Natural killer cell treated with Interleukin-12 subunit alpha and Interleukin-12 subunit beta and Interleukin-15 and Interleukin-18, amount 100 ng/mL, for 72 hours (primary cell): ENCODE results near the gene SELP. TPM values are rescaled to one million over a fixed set of nuclear protein-coding genes. Genes with fewer than 3 reads are reported as not detected.

Experiments
- ATAC-seq, 2 donors: fragments of 150-1000 bp; cut with Tn5 transposase in 1 of 2; sonication (Bioruptor Pico), chemical (Tn5 transposase) in 1 of 2; 2 replicates each; pipeline ENCODE4 v1.10.0; 2021
- DNase-seq: peaks from one replicate; pipeline ENCODE4 v3.0.0; 2022; ENCODE audit warnings: low spot score
- H3K27ac Mint-ChIP-seq, 2 donors: 1 replicate in 1 of 2; 2 replicates in 1 of 2; pipeline ENCODE4 v1.8.0; 2022; ENCODE audit warnings: mixed read lengths in 2 of 2, mild to moderate bottlenecking in 1 of 2, moderate library complexity in 1 of 2
- H3K27me3 Mint-ChIP-seq, 2 donors: 1 replicate in 1 of 2; 2 replicates in 1 of 2; pipeline ENCODE4 v1.8.0; 2022; ENCODE audit warnings: mixed read lengths in 2 of 2
- H3K36me3 Mint-ChIP-seq: one replicate; pipeline ENCODE4 v1.8.0; 2022; ENCODE audit warnings: mixed read lengths
- H3K4me1 Mint-ChIP-seq, 2 donors: 1 replicate in 1 of 2; 2 replicates in 1 of 2; pipeline ENCODE4 v1.8.0; 2022; ENCODE audit warnings: low read depth in 2 of 2, mixed read lengths in 2 of 2, mild to moderate bottlenecking in 1 of 2
- H3K4me3 Mint-ChIP-seq: one replicate; pipeline ENCODE4 v1.8.0; 2022; ENCODE audit warnings: mixed read lengths
- H3K9me3 Mint-ChIP-seq: 2 replicates; pipeline ENCODE4 v1.8.0; 2022; ENCODE audit warnings: mixed read lengths
- total RNA-seq, 2 donors: library from RNA; stranded (reverse); gene quantifications; one replicate each; pipeline ENCODE4 v1.2.3, GENCODE V29; 2022

Gene SELP
- total RNA-seq, 2 donors from 2014 or later, result not detected

- H3K4me1 Mint-ChIP-seq, result peaks cover 6 to 8% of the 10 kb centered on the region in 2 donors
- no peak overlapping the region for H3K4me3 Mint-ChIP-seq
- H3K36me3 Mint-ChIP-seq, result no peaks in the 10 kb centered on the region
- H3K27ac Mint-ChIP-seq, result no peak overlapping the region
- DNase-seq (no peak), ATAC-seq (no peak)
- no peaks in the 10 kb centered on the region for H3K9me3 Mint-ChIP-seq
- peaks cover 10 to 31% of the 10 kb centered on the region in 2 donors for H3K27me3 Mint-ChIP-seq
These were observed 45.3 kb downstream of the SELP start for GRCh38 chr1:169584483-169585144.

DNA sequence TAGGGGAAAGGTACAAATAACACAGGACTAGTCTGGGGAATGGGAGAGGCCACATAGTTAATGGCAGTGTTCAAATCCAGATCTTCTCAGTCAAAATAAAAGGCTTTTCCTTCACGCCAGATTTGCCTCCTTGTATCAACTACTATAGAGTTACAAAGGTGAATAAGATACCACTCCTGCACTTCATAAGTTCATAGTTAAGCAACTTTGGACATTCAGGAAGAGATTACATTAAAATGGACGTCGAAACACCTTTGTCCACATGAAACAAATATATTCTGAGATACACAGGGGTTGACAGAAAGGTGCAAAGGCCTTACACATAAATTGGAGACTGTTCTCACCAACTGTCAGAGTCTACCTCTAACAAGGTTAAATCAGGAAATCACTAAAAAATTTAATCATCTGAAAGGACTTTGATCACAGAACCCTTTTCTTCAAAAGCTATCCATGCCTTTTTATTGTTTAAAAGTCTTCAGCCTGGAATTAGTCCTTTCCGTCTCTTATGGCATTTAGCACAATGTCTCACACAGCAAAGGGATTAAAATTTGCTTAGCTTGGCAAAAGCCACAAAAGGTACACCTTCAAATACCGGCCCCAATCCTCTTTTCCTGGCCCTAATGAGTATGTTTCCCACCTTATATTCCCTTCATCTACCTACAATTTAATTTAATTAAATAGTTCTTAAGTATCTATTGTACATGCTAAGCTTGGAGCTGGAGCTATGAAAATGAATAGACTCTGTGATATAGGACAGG lies 51.8 kb downstream of the SELP start:
- Mint-ChIP-seq H3K27me3 (peaks cover 22% of the 10 kb centered on the region in 2 donors), H3K4me1 (no peaks in the 10 kb centered on the region), H3K27ac (no peak overlapping the region), H3K4me3 (no peak overlapping the region), H3K36me3 (no peaks in the 10 kb centered on the region), H3K9me3 (no peaks in the 10 kb centered on the region)
- DNase-seq, result no peak
- no peak for ATAC-seq

GRCh38 chr1:169576935-169577331 lies 53.0 kb downstream of the SELP start:
- Mint-ChIP-seq H3K4me3 (no peak overlapping the region), H3K36me3 (no peaks in the 10 kb centered on the region), H3K27ac (no peak overlapping the region)

GRCh38 chr1:169576241-169576934 lies 53.5 kb downstream of the SELP start:
- no peaks in the 10 kb centered on the region for H3K9me3 Mint-ChIP-seq

More at GRCh38 chr1:169576935-169577331, 53.0 kb downstream of the SELP start:
- DNase-seq (no peak), ATAC-seq (no peak)
- Mint-ChIP-seq H3K9me3 (no peaks in the 10 kb centered on the region), H3K4me1 (no peaks in the 10 kb centered on the region), H3K27me3 (peaks cover 17 to 20% of the 10 kb centered on the region in 2 donors)

DNA sequence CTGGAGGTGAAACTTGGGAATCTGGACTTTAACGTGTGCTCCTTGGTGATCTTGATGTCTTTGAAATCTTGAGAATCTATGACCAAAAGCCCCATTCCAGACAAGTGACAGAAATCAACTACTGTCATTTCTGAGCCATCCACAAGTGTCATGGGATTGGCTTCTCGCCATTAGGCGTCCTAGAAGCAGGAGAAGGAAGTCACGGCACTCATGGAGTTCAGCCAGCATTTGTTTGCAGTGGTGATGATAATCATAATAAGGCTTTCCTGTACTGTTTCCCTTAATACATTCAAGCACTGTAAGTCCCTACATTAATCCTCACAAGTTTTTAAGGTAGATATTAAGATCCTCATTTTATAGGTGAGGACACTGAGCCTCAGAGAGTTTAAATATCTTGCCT lies 55.6 kb downstream of the SELP start:
- ATAC-seq (no peak), DNase-seq (no peak)
- H3K9me3 Mint-ChIP-seq, result no peaks in the 10 kb centered on the region
- no peak overlapping the region for H3K4me3 Mint-ChIP-seq
- H3K27me3 Mint-ChIP-seq, result peaks cover 17 to 20% of the 10 kb centered on the region in 2 donors
- no peaks in the 10 kb centered on the region for H3K36me3 Mint-ChIP-seq
- H3K27ac Mint-ChIP-seq, result no peak overlapping the region
- no peaks in the 10 kb centered on the region for H3K4me1 Mint-ChIP-seq

More at GRCh38 chr1:169576241-169576934, 53.5 kb downstream of the SELP start:
- Mint-ChIP-seq H3K4me1 (no peaks in the 10 kb centered on the region), H3K27me3 (peaks cover 17 to 20% of the 10 kb centered on the region in 2 donors), H3K27ac (no peak overlapping the region), H3K4me3 (no peak overlapping the region), H3K36me3 (no peaks in the 10 kb centered on the region)
- DNase-seq (no peak), ATAC-seq (no peak)

DNA sequence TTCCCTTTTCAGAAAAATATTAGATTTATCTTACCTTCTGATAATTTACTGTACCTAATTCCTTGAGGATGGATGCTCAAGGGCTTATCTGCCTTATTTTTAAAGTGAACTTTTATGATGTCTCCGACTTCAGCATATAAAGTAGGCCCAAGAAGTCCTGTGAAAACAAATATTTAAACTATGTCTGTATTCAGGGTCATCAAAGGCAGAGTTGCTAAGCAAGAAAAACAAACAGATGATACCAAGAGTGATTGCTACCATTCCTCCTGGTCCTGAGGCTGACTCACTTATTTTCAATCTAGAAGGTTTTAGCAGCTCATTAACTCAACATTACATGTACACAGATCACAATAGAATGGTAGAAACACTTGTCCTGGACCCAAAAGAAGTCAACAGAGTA lies 57.7 kb downstream of the SELP start:
- ATAC-seq (no peak), DNase-seq (no peak)
- Mint-ChIP-seq H3K36me3 (no peaks in the 10 kb centered on the region), H3K4me1 (no peaks in the 10 kb centered on the region), H3K9me3 (no peaks in the 10 kb centered on the region), H3K27ac (no peak overlapping the region), H3K4me3 (no peak overlapping the region), H3K27me3 (peaks cover 17 to 20% of the 10 kb centered on the region in 2 donors)

DNA sequence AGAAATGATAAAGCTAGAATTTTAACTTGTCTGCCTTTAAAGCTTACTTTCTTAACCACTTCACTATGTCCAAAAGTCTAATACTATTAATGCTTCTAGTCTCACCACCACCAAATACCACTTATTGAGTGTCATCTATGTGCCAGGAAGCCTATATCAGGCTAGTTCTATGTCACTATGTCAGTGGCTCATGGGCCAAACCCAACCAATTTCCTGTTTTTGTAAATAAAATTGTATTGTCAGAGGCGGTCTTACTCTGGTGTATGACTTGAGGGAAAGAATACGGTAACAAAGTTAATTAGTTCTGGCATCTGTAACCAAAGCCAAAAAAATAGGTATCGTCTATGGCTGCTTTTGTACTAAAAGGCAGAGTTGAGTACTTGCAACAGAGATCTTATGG lies 58.5 kb downstream of the SELP start:
- H3K27me3 Mint-ChIP-seq, result peaks cover 17% of the 10 kb centered on the region in 2 donors
- no peaks in the 10 kb centered on the region for H3K9me3 Mint-ChIP-seq
- no peak overlapping the region for H3K27ac Mint-ChIP-seq
- no peak for DNase-seq
- H3K36me3 Mint-ChIP-seq, result no peaks in the 10 kb centered on the region
- no peak overlapping the region for H3K4me3 Mint-ChIP-seq
- no peaks in the 10 kb centered on the region for H3K4me1 Mint-ChIP-seq
- ATAC-seq, result no peak

DNA sequence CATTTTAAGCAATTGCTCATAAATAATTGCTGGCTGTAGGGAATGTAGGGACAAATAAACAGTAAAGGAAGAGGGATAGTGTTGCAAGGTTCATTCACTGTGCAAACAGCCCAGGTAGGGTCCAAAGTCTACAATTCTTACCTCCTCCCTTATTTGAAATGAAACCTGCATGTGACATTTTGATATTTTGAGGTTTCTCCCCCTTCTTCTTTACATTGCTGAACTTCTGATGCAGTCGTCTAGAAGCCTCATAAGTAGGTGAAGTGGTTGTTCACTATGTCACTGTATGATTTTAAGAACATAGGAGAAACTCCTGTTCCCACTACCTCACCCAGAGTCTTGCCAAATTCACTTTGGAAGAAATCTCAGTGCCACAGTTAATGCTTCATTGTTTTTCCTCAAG lies 59.8 kb downstream of the SELP start:
- H3K36me3 Mint-ChIP-seq, result peaks cover under 1% of the 10 kb centered on the region
- H3K27me3 Mint-ChIP-seq, result peaks cover 10 to 12% of the 10 kb centered on the region in 2 donors
- H3K27ac Mint-ChIP-seq, result no peak overlapping the region
- DNase-seq (no peak), ATAC-seq (no peak)
- no peaks in the 10 kb centered on the region for H3K4me1 Mint-ChIP-seq
- H3K4me3 Mint-ChIP-seq, result no peak overlapping the region
- no peaks in the 10 kb centered on the region for H3K9me3 Mint-ChIP-seq

DNA sequence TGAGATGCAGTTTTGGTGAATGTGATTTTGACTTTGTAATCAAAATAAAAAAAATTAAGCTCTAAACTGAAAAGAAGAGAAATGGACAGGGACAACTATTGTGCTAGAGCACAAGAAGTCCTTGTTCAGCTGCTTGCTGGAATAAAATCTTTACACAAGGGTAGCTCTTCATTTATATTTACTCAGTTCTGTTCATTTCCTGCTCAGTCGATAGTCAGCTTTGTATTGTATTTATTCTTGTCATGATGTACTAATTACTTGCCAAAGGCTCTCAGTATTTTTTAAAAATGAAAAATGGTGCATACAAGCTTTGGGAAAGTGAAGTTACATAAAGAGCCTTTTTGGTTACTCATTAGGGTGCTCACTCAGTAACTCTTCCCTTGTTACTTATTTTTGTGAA lies 61.4 kb downstream of the SELP start:
- H3K4me3 Mint-ChIP-seq, result no peak overlapping the region
- no peak overlapping the region for H3K27ac Mint-ChIP-seq
- H3K27me3 Mint-ChIP-seq, result peaks cover 18 to 20% of the 10 kb centered on the region in 2 donors

DNA sequence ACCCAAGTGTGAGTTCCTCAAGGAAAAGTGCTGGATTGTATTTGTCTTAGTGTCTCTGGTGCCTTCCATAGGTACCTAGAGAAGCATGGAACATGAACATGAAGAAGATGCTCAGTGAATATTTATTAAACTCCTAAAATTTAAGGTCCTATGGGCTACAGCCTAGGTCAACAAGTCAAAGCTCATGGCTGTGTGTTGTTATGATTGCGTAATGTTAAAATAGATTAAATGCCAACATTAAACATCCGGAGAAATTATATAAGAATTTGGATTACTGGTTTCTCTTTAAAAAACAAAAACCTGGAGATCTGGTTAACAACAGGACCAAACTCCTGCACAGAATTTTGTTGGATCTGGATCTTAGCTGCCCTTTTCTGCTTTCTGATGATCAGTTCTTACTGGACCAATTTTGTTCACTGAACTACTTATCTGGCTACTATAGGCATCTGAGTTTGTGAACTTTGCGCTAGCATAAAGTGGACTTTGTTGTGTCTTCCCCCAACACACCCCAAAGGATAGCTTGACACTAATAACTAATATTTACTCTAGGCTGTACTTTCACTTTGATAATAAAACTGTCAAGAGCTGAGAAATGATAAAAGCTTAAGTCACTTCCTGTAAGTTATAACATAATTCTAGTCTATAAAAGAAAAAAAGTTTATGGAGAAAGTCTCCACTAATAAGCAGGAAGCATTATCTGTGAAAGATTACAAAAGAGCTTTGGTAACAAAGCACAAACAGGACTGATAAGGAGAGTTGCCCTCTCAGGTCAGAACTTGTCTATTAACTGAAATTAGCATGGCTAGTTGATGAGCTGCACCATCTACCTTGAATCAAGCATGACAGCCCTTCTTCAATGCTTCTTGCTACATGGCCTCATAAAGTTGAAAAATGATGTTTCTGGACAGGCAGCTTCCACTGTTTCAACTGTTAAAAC lies 64.3 kb downstream of the SELP start:
- H3K4me3 Mint-ChIP-seq, result no peak overlapping the region
- no peak overlapping the region for H3K27ac Mint-ChIP-seq

More for the DNA sequence above, 61.4 kb downstream of the SELP start:
- Mint-ChIP-seq H3K9me3 (no peaks in the 10 kb centered on the region), H3K36me3 (peaks cover 12% of the 10 kb centered on the region), H3K4me1 (no peaks in the 10 kb centered on the region)
- ATAC-seq, result no peak
- no peak for DNase-seq

GRCh38 chr1:169563650-169564049 lies 66.3 kb downstream of the SELP start:
- ATAC-seq, result no peak
- Mint-ChIP-seq H3K36me3 (peaks cover 18% of the 10 kb centered on the region), H3K9me3 (peaks cover 3% of the 10 kb centered on the region)

More for the DNA sequence above, 64.3 kb downstream of the SELP start:
- ATAC-seq, result no peak
- H3K4me1 Mint-ChIP-seq, result no peaks in the 10 kb centered on the region
- peaks cover 18% of the 10 kb centered on the region for H3K36me3 Mint-ChIP-seq
- peaks cover 3% of the 10 kb centered on the region for H3K9me3 Mint-ChIP-seq
- DNase-seq, result no peak
- peaks cover 28 to 34% of the 10 kb centered on the region in 2 donors for H3K27me3 Mint-ChIP-seq

GRCh38 chr1:169563019-169563615 lies 66.8 kb downstream of the SELP start:
- ATAC-seq (no peak), DNase-seq (no peak)
- Mint-ChIP-seq H3K27me3 (peaks cover 30 to 34% of the 10 kb centered on the region in 2 donors), H3K27ac (no peak overlapping the region), H3K36me3 (peaks cover 18% of the 10 kb centered on the region), H3K4me3 (no peak overlapping the region), H3K4me1 (no peaks in the 10 kb centered on the region), H3K9me3 (peaks cover 3% of the 10 kb centered on the region)

More at GRCh38 chr1:169563650-169564049, 66.3 kb downstream of the SELP start:
- no peak overlapping the region for H3K27ac Mint-ChIP-seq
- DNase-seq, result no peak
- H3K4me3 Mint-ChIP-seq, result no peak overlapping the region
- H3K4me1 Mint-ChIP-seq, result no peaks in the 10 kb centered on the region
- peaks cover 30 to 34% of the 10 kb centered on the region in 2 donors for H3K27me3 Mint-ChIP-seq

DNA sequence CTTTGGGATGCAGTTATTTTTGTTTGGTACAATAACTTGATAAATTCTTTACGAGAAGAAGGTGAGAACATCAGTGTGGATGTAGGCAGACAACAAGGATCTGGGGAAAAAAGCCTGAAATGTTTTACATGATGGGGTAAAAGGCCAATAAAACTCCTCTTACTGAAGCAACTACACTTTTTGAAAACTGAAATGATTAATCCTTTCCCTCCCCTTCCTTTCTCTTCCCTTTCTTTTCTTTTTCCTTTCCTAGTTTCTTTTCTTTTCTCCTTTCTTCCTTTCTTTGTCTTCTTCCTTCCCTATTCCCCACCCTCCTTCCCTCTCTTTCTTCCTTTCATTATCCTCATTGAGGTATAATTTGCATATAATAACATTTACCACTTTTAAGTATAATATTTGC lies 68.2 kb downstream of the SELP start:
- Mint-ChIP-seq H3K4me1 (no peaks in the 10 kb centered on the region), H3K36me3 (peaks cover 18% of the 10 kb centered on the region)

More for the DNA sequence above, 68.2 kb downstream of the SELP start:
- H3K9me3 Mint-ChIP-seq, result peaks cover 3% of the 10 kb centered on the region
- H3K27me3 Mint-ChIP-seq, result peaks cover 30 to 34% of the 10 kb centered on the region in 2 donors
- ATAC-seq, result no peak
- H3K4me3 Mint-ChIP-seq, result no peak overlapping the region
- H3K27ac Mint-ChIP-seq, result no peak overlapping the region
- no peak for DNase-seq
